H1 (cell line): Measurements from ENCODE around the gene AKAP9. TPM values are rescaled to one million over a fixed set of nuclear protein-coding genes. Genes with fewer than 3 reads are reported as not detected.

Experiments
- EP300 ChIP-seq, 2 experiments: IDR thresholded peaks; 1 replicate in 1 of 2; 2 replicates in 1 of 2; pipeline ENCODE4 v1.6.1; 2011 to 2012; ENCODE audit warnings: low read depth in 2 of 2, low read length in 2 of 2, mild to moderate bottlenecking in 2 of 2, borderline replicate concordance in 1 of 2, inconsistent platforms in 1 of 2, moderate library complexity in 1 of 2
- RXRA ChIP-seq: IDR thresholded peaks from 2 replicates; pipeline ENCODE4 v1.6.1; 2011; ENCODE audit warnings: low read depth, mild to moderate bottlenecking, low read length, moderate library complexity; ENCODE audit not compliant: insufficient read depth
- SIN3A ChIP-seq, 2 experiments: IDR thresholded peaks in 1 of 2; conservative IDR thresholded peaks in 1 of 2; 2 replicates each; pipeline ENCODE4 v1.6.1; 2011 to 2012; ENCODE audit warnings: low read length in 2 of 2, improper control_type of control experiment in 1 of 2, low read depth in 1 of 2, mild to moderate bottlenecking in 1 of 2
- polyA plus RNA-seq, 7 experiments: library from polyadenylated mRNA; depleted of rRNA in 3 of 7; stranded (reverse) in 5 of 7; unstranded in 2 of 7; fragments of >200 nt in 5 of 7; fragments of 200-250 nt in 2 of 7; gene quantifications; 1 replicate in 5 of 7; 2 replicates in 1 of 7; 4 replicates in 1 of 7; pipeline versions ENCODE4 v1.2.1 to v1.2.3, GENCODE V29; 2011 to 2013; ENCODE audit warnings: missing spikeins in 2 of 7, mixed read lengths in 2 of 7
- total RNA-seq: library from RNA; stranded (reverse); fragmentation: NEBNext Ultra II Directional; extraction: Animal tissue kit (Norgen Biotek cat#: 25700); gene quantifications from 2 replicates; pipeline ENCODE4 v1.2.1, GENCODE V29; 2021

AKAP9 gene
- total and polyA plus RNA-seq, 2 of the 8 experiments (the other 6 are each of a cell fraction or from before 2014, with no cell fraction given), result 6.2 to 26.3 TPM

- TF ChIP-seq RXRA (no peak), SIN3A (conservative IDR thresholded peaks at IDR 0.05 in 1 of 2, IDR thresholded peaks at IDR 0.05 in 1 of 2; ENCODE audit: low read depth in 1 of 2, low read length in 2 of 2) (no peak), EP300 (IDR thresholded peaks at IDR 0.05; ENCODE audit: borderline replicate concordance in 1 of 2, low read depth in 2 of 2, low read length in 2 of 2) (no peak)
- TF ChIP-seq, all 59 proteins: peak for 0
These were observed 131.5 kb downstream of the AKAP9 start (continued) for GRCh38 chr7:92072121-92072520.
